ENCODE results near the gene NFYC. TPM values are rescaled to one million over a fixed set of nuclear protein-coding genes. Genes with fewer than 3 reads are reported as not detected.

The NFYC gene
- total and polyA plus RNA-seq, 2 of the 8 experiments (the other 6 are each of a cell fraction or from before 2014, with no cell fraction given), result 54.1 to 124 TPM

GRCh38 chr1:40717065-40717464 is 25.6 kb downstream of the NFYC start:
- H3K4me2 ChIP-seq (ENCODE audit: insufficient read depth in 1 of 2, low read depth in 2 of 2, low read length in 2 of 2), result no peak overlapping the region
- WGBS, 2 experiments (ENCODE audit: extremely low coverage in 1 of 2, insufficient coverage in 1 of 2, insufficient read length in 1 of 2, insufficient replicate concordance in 2 of 2, low coverage in 1 of 2, low lambda C conversion rate in 2 of 2, missing lambda C conversion rate in 1 of 2), result 93% methylated on average over 1 of the region's 1 CpG; no CpG with 5 or more reads in 1 of the 2 experiments
- peaks cover 3 to 89% of the 10 kb centered on the region in 2 experiments; a peak in 3 of 4 replicates for H3K79me2 ChIP-seq (ENCODE audit: control insufficient read depth in 1 of 2, insufficient read depth in 2 of 2, low read length in 2 of 2)
- H4K5ac ChIP-seq (ENCODE audit: insufficient read length, low read depth, low read length), result no peak overlapping the region
- no peak overlapping the region for H2AFZ ChIP-seq (ENCODE audit: low read length)
- H3K9me3 ChIP-seq (ENCODE audit: insufficient read depth in 2 of 2, low read depth in 1 of 2, low read length in 1 of 2), result no peaks in the 10 kb centered on the region
- H2BK20ac ChIP-seq (ENCODE audit: low read length), result no peak overlapping the region
- H4K91ac ChIP-seq (replicated peaks; ENCODE audit: insufficient read length, low read length), result no peak overlapping the region
- no peak overlapping the region for H3K56ac ChIP-seq (replicated peaks; ENCODE audit: insufficient read length, low read depth, low read length)
- H3K36me3 ChIP-seq (ENCODE audit: control insufficient read depth in 2 of 4, insufficient read depth in 4 of 4, low read length in 3 of 4), result peaks cover 0 to 8% (median 2%) of the 10 kb centered on the region in 4 experiments; a peak in 4 of 8 replicates
- no peak overlapping the region for H2BK12ac ChIP-seq (ENCODE audit: low read depth, low read length)
- no peak overlapping the region for H2BK5ac ChIP-seq (ENCODE audit: low read depth, low read length)
- H3K4ac ChIP-seq (replicated peaks; ENCODE audit: insufficient read length, low read depth, low read length), result no peak overlapping the region
- no peak overlapping the region for H2BK15ac ChIP-seq (ENCODE audit: low read length)
- no peak overlapping the region for H2AK5ac ChIP-seq (ENCODE audit: low read depth, low read length)
- no peak overlapping the region for H3K9ac ChIP-seq (replicated peaks in 1 of 4; ENCODE audit: extremely low read depth in 1 of 4, low read depth in 3 of 4, low read length in 3 of 4)
- no peak overlapping the region for H3K4me3 ChIP-seq (ENCODE audit: extremely low read depth in 1 of 4, insufficient read depth in 2 of 4, low read depth in 3 of 4, low read length in 4 of 4)
- H3K27me3 ChIP-seq (replicated peaks in 1 of 4; ENCODE audit: control insufficient read depth in 3 of 4, extremely low read depth in 1 of 4, insufficient read depth in 3 of 4, low read length in 3 of 4), result no peaks in the 10 kb centered on the region
- no peak overlapping the region for H3K14ac ChIP-seq (ENCODE audit: insufficient read length)
- H4K8ac ChIP-seq (ENCODE audit: extremely low read depth, insufficient read depth, low read length), result no peak overlapping the region
- DNase-seq (ENCODE audit: low read depth in 1 of 2, low spot score in 2 of 2) (no peak), FAIRE-seq (no peak)
- peaks cover 6% of the 10 kb centered on the region; the same call in 1 of the 2 replicates for H3K79me1 ChIP-seq (ENCODE audit: low read depth, low read length)
- no peak overlapping the region for H3K27ac ChIP-seq (ENCODE audit: low read depth, low read length)
- ChIA-PET POLR2A (ENCODE audit: partially characterized antibody) (interaction anchor here (1.6 to 3.4 kb wide), 4 partner anchors 10 to 26 kb away, joined by 4 to 20 read pairs (median 7); partner anchors contain the start of gene NFYC), CTCF (ENCODE audit: partially characterized antibody) (interaction anchor here (1.1 to 2.1 kb wide), 3 partner anchors 9 to 133 kb away, joined by 3 to 6 read pairs (median 3); no protein-coding TSS in a partner anchor)
- no peaks in the 10 kb centered on the region for H4K20me1 ChIP-seq (replicated peaks in 1 of 2; ENCODE audit: control insufficient read depth in 1 of 2, insufficient read depth in 2 of 2, low read length in 2 of 2)
- no peaks in the 10 kb centered on the region; a peak in 1 of 7 replicates for H3K4me1 ChIP-seq (replicated peaks in 1 of 4; ENCODE audit: control insufficient read depth in 3 of 4, insufficient read depth in 4 of 4, low read length in 3 of 4)
- no peak overlapping the region for H3K18ac ChIP-seq (ENCODE audit: extremely low read depth, low read length)
- no peak overlapping the region for H3K23ac ChIP-seq (ENCODE audit: insufficient read length)
- no peak overlapping the region for H2BK120ac ChIP-seq (replicated peaks; ENCODE audit: low read depth, low read length)
- no peak for TF ChIP-seq POLR2A (IDR thresholded peaks at IDR 0.05; ENCODE audit: control extremely low read depth in 1 of 2, low read depth in 2 of 2, low read length in 2 of 2)
- no peak for TF ChIP-seq CREB1 (IDR thresholded peaks at IDR 0.05)
- TF ChIP-seq MAX (IDR thresholded peaks at IDR 0.05), result no peak
- TF ChIP-seq KDM5A (IDR thresholded peaks at IDR 0.05; ENCODE audit: low read length), result no peak
- TF ChIP-seq FOSL1 (IDR thresholded peaks at IDR 0.05; ENCODE audit: insufficient read depth, low read depth, low read length), result no peak
- no peak for TF ChIP-seq CTCF (IDR thresholded peaks at IDR 0.05; ENCODE audit: control extremely low read depth in 1 of 3, insufficient read depth in 1 of 3, low read depth in 1 of 3, low read length in 3 of 3)
- TF ChIP-seq EGR1 (IDR thresholded peaks at IDR 0.05; ENCODE audit: borderline replicate concordance, low read depth, low read length), result no peak
- H3K23me2 ChIP-seq (ENCODE audit: low read depth, low read length), result no peaks in the 10 kb centered on the region
